GM18520 (cell line): Measurements from ENCODE around the gene ULK3.
"Not testable (repeated sequence)": the region's sequence is repeated elsewhere in the genome, so short reads cannot be mapped to it uniquely, and the experiment has no call there.

Experiments used
- ATAC-seq: cut with Tn5 transposase; IDR thresholded peaks from one replicate; pipeline ENCODE4 v1.9.1; 2021; ENCODE audit not compliant: unreplicated experiment

The ULK3 gene, protein sequence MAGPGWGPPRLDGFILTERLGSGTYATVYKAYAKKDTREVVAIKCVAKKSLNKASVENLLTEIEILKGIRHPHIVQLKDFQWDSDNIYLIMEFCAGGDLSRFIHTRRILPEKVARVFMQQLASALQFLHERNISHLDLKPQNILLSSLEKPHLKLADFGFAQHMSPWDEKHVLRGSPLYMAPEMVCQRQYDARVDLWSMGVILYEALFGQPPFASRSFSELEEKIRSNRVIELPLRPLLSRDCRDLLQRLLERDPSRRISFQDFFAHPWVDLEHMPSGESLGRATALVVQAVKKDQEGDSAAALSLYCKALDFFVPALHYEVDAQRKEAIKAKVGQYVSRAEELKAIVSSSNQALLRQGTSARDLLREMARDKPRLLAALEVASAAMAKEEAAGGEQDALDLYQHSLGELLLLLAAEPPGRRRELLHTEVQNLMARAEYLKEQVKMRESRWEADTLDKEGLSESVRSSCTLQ

DNA sequence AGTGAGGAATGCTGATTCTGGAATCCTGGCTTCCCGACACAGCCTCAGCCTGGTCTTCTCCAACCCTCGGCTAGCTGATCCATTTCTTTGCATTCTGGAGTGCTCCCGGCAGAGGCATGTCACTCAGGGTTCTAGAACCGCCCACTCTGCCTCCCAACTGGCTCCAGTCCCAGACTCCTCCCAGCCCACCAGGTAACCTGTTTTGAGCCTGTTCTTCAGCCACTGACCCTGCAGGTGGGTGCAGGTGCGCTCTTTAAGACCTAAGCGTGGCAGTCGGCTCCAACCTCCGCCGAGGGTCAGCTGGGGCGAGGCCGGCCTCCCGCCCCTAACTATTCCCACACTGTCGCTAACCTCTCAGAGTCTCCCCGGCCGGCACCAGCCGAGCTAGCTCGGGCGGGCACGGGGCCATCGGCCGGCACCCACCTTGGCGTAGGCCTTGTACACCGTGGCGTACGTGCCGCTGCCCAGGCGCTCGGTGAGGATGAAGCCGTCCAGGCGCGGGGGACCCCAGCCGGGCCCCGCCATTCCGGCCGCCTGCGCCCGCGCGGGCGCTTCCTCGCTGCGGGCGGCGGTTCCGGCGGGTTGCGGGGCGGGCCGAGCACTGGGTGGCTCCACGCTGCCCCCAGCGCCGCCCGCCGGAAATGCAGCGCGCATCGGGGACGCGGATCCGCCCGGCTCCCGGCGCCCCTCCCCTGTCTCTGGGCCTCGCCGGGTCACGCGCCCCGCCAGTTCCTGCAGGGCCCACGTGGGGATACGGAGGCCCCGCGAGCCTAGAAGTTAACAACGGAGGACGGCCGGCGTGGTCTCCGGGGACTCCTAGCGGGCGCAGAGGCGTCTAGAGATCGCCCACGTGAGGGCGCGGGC is at the start of gene ULK3:
Gene ULK3, minus strand, starts transcription at position 576 of the 864 bp plus-strand sequence. Its CDS starts 51 bp downstream, at position 525.
- ATAC-seq = peak; percentile 80

GRCh38 chr15:74892313-74892712 is 49.4 kb upstream of the ULK3 start:
- ATAC-seq = no peak

DNA sequence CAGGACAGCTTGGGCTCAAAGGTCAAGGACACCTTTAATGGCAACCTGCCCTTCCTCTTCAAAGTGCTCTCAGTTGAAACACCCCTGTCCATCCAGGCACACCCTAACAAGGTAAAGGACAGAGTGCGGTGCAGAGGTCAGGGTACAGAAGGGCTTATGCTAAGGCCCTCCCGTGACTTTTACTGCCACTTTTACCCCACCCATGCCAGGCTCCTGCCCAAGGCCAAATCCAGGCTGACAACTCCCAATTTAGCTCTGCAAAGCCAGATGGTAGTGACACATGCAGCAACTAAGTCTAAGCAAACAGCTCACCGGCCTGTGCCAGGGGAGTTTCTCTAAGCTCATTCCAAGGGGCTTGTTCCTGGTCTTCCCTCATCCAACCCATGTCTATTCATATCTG is 48.5 kb upstream of the ULK3 start:
- ATAC-seq = no peak

DNA sequence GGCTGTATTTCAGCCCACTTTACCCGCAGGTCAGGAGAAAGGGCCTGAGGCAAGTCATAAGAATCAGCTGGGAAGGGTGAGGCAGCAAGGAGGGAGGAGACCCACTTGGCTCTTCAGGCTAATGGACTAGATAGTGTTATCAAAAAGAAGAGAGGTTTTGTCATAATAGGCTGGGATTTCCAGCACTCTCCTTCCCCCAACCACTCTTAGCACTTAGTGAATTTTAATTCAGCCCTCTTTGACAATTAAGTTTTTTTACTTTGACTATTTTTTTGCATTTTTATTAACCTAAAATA is 47.7 kb upstream of the ULK3 start:
- no peak for ATAC-seq

GRCh38 chr15:74889883-74890664 is 47.1 kb upstream of the ULK3 start, which contains the start of gene MPI:
MPI (plus strand) TSS chr15:74890042; CDS start chr15:74890074, 32 bp downstream.
- ATAC-seq = peak; percentile 82

DNA sequence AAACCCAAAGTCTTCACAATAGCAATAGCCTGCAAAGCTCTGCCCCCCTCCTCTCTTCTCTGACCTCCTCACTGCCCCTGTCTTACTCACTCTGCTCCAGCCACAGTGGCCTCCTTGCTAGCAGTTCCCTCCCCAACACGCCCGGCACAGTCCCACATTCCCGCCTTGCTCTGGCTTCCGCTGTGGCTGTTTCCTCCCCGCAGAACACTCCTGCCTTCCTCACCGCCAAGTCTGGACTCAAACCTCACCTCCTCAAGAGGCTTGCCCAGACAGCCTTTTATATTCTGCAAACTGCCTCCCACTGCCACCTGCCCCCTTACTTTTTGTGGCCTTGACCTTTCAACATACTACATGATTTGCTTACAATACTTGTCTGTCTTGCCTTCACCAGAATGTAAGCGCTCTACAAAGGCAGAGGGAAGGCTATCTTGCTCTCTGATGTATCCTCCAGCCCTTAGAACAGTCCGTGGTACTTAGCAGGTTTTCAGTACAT is 46.5 kb upstream of the ULK3 start:
- no peak for ATAC-seq

DNA sequence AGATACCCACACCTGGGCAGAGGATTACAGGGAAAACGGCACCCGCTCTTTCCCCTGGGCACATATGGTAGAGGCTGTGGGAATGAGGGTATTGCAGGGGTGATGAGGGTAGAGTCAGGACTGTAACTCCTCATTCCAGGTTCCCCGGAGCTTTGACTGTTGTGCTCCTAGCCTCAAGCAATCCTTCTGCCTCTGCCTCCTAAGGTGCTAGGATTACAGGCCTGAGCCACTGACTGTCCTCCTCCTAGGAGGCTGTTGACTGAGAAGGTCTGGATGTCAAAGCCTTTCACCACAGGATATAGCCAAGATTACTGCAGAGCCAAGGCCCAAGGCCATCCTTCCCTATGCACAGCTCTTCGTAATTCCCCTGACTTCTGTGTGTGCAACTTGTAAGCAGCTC is 45.8 kb upstream of the ULK3 start:
- ATAC-seq = no peak

DNA sequence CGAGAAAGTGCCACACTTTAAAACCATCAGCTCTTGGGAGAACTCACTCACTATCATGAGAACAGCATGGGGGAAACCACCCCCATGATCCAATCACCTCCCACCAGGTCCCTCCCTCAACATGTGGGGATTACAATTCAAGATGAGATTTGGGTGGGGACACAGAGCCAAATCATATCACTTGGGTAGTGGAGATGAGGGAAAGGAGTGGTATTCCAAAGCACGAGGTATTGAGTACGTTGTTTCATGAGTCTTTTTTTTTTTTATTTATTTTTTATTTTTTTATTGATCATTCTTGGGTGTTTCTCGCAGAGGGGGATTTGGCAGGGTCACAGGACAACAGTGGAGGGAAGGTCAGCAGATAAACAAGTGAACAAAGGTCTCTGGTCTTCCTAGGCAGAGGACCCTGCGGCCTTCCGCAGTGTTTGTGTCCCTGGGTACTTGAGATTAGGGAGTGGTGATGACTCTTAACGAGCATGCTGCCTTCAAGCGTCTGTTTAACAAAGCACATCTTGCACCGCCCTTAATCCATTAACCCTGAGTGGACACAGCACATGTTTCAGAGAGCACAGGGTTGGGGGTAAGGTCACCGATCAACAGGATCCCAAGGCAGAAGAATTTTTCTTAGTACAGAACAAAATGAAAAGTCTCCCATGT is 44.7 kb upstream of the ULK3 start:
- ATAC-seq = not testable (repeated sequence)

DNA sequence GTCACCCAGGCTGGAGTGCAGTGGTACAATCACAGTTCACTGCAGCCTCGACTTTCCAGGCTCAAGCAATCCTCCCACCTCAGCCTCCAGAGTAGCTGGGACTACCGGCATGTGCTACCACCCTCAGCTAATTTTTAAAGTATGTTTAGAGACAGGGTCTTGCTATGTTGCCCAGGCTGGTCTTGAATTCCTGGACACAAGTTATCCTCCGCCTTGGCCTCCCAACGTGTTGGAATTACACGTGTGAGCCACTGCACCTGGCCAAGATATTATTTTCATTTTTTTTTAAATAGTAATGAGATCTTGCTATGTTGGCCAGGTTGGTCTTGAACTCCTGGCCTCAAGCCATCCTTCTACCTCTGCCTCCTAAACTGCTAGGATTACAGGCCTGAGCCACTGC is 42.5 kb upstream of the ULK3 start:
- ATAC-seq = no peak

DNA sequence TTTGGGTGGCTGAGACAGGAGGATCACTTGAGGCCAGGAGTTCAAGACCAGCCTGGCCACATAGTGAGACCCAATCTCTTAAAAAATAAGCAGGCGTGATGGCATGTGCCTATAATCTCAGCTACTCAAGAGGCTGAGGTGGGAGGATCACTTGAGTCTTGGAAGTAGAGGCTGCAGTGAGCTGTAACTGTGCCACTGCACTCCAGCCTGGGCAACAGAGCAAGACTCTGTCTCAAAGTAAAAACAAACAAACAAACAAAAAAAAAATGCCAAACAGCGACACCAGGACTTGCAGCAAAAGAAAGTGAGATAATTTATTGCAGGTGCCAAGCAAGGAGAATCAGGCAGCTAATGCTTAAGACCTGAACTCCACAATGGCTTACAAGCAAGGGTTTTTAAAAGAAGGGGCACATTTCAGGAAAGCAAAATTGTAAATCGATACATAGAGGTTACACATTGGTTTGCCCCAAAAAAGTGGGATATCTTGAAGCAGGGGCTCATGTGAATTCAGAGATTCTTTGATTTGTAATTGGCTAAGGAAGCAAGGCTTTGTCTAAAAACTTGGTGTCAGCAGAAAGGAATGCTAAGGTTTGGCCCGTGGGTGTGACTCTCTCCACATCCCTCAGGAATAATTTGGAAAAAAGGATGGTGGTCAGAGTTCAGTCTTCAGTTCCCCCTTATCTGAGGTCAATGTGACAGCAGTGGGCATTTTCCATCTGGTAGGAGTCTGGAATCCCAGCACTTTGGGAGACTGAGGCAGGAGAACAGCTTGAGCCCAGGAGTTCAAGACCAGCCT is 41.7 kb upstream of the ULK3 start:
- ATAC-seq = no peak

DNA sequence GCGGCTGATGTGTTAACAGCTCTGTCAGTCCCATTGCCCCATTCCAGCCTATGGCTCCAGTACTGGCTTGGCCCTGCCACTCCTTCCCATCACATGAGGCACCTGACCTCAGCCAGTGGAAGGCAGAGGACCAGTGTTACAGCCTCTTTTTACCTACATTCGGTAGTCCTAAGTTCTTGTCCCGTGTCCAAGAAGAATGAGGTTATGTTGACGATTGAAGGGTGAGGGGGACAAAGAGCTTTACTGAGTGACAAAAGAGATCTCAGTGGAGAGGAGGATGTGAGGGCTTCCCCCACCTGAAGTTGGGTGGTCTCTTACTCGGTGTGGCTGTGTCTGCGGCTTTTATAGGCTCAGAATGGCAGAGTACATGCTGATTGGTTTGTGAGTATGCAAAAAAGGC is 39.6 kb upstream of the ULK3 start:
- ATAC-seq = no peak

- no peak for ATAC-seq
These were observed 35.3 kb upstream of the ULK3 start for GRCh38 chr15:74878273-74878672.

- no peak for ATAC-seq
These were observed 30.9 kb upstream of the ULK3 start for GRCh38 chr15:74873756-74874424.

GRCh38 chr15:74873036-74873755 is 30.2 kb upstream of the ULK3 start, which contains the start of gene SCAMP2:
SCAMP2 (minus strand) TSS chr15:74873365; CDS start chr15:74873255, 110 bp downstream.
- ATAC-seq = peak; percentile 61

DNA sequence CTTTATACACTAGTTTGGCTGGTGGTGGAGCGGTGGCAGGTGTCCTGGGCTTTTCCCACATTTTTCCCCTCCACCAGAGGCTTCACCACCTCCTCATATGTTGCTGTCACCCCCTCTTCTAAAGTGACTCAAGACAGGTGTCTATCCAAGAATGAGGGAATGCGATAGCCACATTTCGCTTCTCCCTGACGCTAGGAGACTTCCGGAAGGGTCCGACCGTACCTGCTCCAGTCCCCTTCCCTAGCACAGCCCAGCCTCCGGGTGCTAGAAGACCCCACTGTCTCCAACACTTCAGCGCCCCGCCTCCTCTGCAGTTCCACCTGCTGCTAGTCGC is 29.7 kb upstream of the ULK3 start:
- ATAC-seq = no peak

DNA sequence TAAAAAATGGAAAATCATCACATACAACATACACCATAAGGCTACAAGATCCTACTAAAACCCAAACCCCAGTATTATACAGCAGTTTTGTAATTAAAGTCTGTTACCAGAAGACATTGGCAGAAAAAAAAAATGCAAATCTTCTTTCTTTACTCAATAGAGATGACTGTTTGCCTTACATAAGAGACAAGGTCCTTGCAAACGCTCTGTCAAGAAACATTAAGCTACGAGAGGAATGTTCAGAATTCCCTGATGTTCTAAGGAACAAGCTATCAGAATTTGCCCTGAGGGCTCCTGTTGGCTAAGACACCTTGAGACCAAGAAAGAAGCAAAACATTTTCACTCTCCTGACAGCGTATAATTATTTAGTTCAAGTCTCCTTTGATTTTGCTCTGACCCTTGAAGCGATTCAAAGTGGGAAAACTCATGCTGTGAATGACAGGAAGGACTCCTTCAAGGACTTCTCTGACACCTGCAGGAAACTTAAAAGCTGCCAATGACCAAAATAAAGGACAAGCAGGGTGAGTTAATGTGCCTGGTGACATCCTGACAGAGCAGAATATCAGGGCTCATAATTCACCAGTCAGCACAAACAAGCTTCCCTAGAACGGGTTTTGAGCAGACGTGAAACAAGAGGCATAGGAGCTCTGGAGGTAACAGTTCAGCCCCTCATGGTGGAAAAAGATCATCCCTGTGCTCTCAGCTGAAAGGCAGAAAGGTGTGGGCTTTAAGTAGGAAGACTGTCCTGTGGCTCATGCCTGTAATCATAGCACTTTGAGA is 27.7 kb upstream of the ULK3 start:
- no peak for ATAC-seq

DNA sequence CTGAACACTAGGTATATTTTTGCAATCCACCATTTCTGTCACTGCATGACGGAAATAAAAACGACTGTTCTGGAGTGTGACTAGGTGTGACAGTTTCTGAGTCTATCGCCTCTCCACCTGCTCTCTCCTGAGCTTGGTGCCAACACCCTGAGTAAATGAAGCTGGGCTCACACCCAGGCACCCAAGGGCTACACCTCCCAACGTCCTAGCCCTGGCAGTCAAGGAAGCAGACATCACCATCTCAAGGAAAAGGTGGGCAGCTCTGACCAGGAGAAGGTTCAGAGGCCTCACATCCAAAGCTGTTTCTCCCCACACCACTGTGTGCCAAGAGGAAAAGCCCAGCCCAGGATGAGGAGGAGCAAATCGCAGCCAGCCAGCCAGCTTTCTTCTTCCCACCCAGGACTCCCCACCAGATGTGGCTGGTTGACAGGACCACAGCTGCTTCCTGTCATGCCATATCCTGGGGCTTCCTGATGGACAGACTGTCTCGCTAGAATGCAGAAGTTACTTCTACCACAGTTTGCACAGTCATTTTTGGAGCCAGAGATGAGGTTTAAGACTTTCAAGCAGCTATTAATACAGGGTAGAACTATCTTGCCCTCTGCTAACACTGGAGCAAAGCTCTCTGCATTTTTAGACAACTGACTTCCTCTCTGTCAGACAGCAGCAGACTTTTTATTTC is 26.9 kb upstream of the ULK3 start:
- ATAC-seq = peak; percentile 36
